Fibroblast of lung (primary cell): Measurements from ENCODE around the gene CLEC16A.

Source experiments
- CTCF ChIP-seq, 2 donors: IDR thresholded peaks in 1 of 2; conservative IDR thresholded peaks in 1 of 2; 1 replicate in 1 of 2; 2 replicates in 1 of 2; pipeline ENCODE4 v1.5.1; 2011 to 2012; ENCODE audit warnings: low read length in 2 of 2, control low read depth in 1 of 2, inconsistent platforms in 1 of 2, low read depth in 1 of 2, mild to moderate bottlenecking in 1 of 2
- EZH2 ChIP-seq: IDR thresholded peaks from 2 replicates; pipeline ENCODE4 v1.5.1; 2012; ENCODE audit warnings: low read length, control low read depth, mild to moderate bottlenecking; ENCODE audit errors: missing control alignments

DNA sequence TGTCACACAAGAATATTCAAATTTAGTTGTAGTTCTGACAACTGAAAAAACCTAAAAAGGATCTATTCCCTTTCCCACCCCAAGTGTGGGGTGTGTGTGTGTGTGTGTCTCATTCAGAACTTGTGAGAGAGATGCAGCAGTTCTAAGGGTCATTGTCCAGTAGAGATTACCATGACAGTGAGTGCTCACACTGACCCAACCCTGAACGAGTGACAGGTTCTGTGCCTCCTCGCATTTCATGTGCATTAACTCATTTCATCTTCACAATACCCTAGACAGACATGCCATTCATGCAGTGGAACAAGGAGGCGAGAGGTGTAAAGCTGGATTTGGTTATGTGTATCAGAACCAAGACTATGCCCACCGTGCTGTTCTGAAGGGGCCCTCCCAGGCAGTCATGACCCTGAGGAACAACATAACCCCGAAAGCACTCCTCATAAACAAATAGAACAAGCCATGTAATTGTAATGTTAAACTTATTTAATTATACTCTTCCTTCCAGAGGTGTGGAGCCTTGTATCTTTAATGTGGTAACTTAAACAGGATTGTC is 102.1 kb downstream of the CLEC16A start:
- no peak for TF ChIP-seq CTCF (conservative IDR thresholded peaks at IDR 0.05 in 1 of 2, IDR thresholded peaks at IDR 0.05 in 1 of 2; ENCODE audit: low read depth in 1 of 2, low read length in 2 of 2)
- no peak for TF ChIP-seq EZH2
